H1 (cell line): ENCODE measurements around the gene SHISA6. TPM values are rescaled to one million over a fixed set of nuclear protein-coding genes. Genes with fewer than 3 reads are reported as not detected.

Source experiments
- CTCF ChIA-PET: fragments of 300-600 bp; sonication (Branson Sonifier 250); formaldehyde crosslinking; loops from one replicate; lab custom pipeline; 2021; ENCODE audit not compliant: partially characterized antibody; lab: Charles Lee
- POLR2A ChIA-PET: fragments of 300-600 bp; sonication (Branson Sonifier 250); formaldehyde crosslinking; loops from one replicate; lab custom pipeline; 2021; ENCODE audit warnings: inconsistent platforms; ENCODE audit not compliant: partially characterized antibody; lab: Charles Lee
- DNase-seq, 2 experiments: peaks; one replicate each; pipeline versions ENCODE4 v3.0.0 to v3.0.0-alpha.2; 2010 to 2022; ENCODE audit warnings: low spot score in 2 of 2, low read depth in 1 of 2, mixed read lengths in 1 of 2
- FAIRE-seq: peaks from 2 replicates; lab custom pipeline; 2011; peaks lifted over from hg19 to GRCh38; lab: Jason Lieb, UNC
- H2AFZ ChIP-seq: 2 replicates; pipeline ENCODE4 v1.8.1; 2012; ENCODE audit warnings: low read length, inconsistent platforms
- H2AK5ac ChIP-seq: 2 replicates; pipeline ENCODE4 v1.6.1; 2013; ENCODE audit warnings: low read depth, low read length
- H2BK120ac ChIP-seq: replicated peaks from 2 replicates; pipeline ENCODE3; 2013; ENCODE audit warnings: low read depth, low read length, inconsistent platforms
- H2BK12ac ChIP-seq: 2 replicates; pipeline ENCODE4 v1.6.1; 2013; ENCODE audit warnings: low read depth, low read length
- H2BK15ac ChIP-seq: 2 replicates; pipeline ENCODE4 v1.6.1; 2013; ENCODE audit warnings: low read length
- H2BK20ac ChIP-seq: 2 replicates; pipeline ENCODE4 v1.6.1; 2013; ENCODE audit warnings: low read length
- H2BK5ac ChIP-seq: 2 replicates; pipeline ENCODE4 v1.6.1; 2013; ENCODE audit warnings: low read depth, low read length
- H3K14ac ChIP-seq: 2 replicates; pipeline ENCODE4 v1.6.1; 2013; ENCODE audit warnings: inconsistent platforms; ENCODE audit not compliant: insufficient read length
- H3K18ac ChIP-seq: 2 replicates; pipeline ENCODE4 v1.6.1; 2013; ENCODE audit warnings: low read length; ENCODE audit errors: extremely low read depth
- H3K23ac ChIP-seq: 2 replicates; pipeline ENCODE4 v1.6.1; 2013; ENCODE audit warnings: inconsistent platforms; ENCODE audit not compliant: insufficient read length
- H3K23me2 ChIP-seq: 2 replicates; pipeline ENCODE4 v1.6.1; 2013; ENCODE audit warnings: low read depth, low read length
- H3K27ac ChIP-seq: 2 replicates; pipeline ENCODE4 v1.6.1; 2011; ENCODE audit warnings: low read depth, low read length, inconsistent platforms
- H3K27me3 ChIP-seq, 4 experiments: replicated peaks in 1 of 4; 1 replicate in 1 of 4; 2 replicates in 3 of 4; pipeline versions ENCODE4 v1.6.1 to v1.8.1; 2011 to 2013; ENCODE audit warnings: low read length in 3 of 4, mild to moderate bottlenecking in 3 of 4, inconsistent platforms in 2 of 4, mixed read lengths in 2 of 4, moderate library complexity in 1 of 4; ENCODE audit not compliant: control insufficient read depth in 3 of 4, insufficient read depth in 3 of 4; ENCODE audit errors: extremely low read depth in 1 of 4
- H3K36me3 ChIP-seq, 4 experiments: 2 replicates each; pipeline versions ENCODE4 v1.6.1 to v1.8.1; 2011 to 2013; ENCODE audit warnings: mild to moderate bottlenecking in 4 of 4, low read length in 3 of 4, moderate library complexity in 2 of 4, control low read depth in 1 of 4, inconsistent platforms in 1 of 4; ENCODE audit not compliant: insufficient read depth in 4 of 4, control insufficient read depth in 2 of 4
- H3K4ac ChIP-seq: replicated peaks from 2 replicates; pipeline ENCODE3; 2013; ENCODE audit warnings: low read length, low read depth, mixed read lengths, inconsistent platforms; ENCODE audit not compliant: insufficient read length
- H3K4me1 ChIP-seq, 4 experiments: replicated peaks in 1 of 4; 1 replicate in 1 of 4; 2 replicates in 3 of 4; pipeline versions ENCODE4 v1.6.1 to v1.8.1; 2011 to 2013; ENCODE audit warnings: low read length in 3 of 4, inconsistent platforms in 2 of 4, mixed read lengths in 1 of 4; ENCODE audit not compliant: insufficient read depth in 4 of 4, control insufficient read depth in 3 of 4
- H3K4me2 ChIP-seq, 2 experiments: 2 replicates each; pipeline versions ENCODE4 v1.6.1 to v1.8.1; 2011 to 2013; ENCODE audit warnings: low read depth in 2 of 2, low read length in 2 of 2, control low read depth in 1 of 2, inconsistent platforms in 1 of 2, mild to moderate bottlenecking in 1 of 2; ENCODE audit not compliant: insufficient read depth in 1 of 2
- H3K4me3 ChIP-seq, 4 experiments: fragments of 200-600, 300-600 bp in 1 of 4; sonication (generic), shearing (Covaris generic), sonication (Bioruptor Twin) in 1 of 4; 2 replicates each; pipeline versions ENCODE4 v1.5.1 to v1.8.1; 2011 to 2016; ENCODE audit warnings: low read length in 4 of 4, low read depth in 3 of 4, control low read depth in 2 of 4, inconsistent platforms in 2 of 4, mild to moderate bottlenecking in 2 of 4, mixed read lengths in 1 of 4, moderate library complexity in 1 of 4; ENCODE audit not compliant: insufficient read depth in 2 of 4; ENCODE audit errors: extremely low read depth in 1 of 4
- H3K56ac ChIP-seq: replicated peaks from 2 replicates; pipeline ENCODE3; 2013; ENCODE audit warnings: low read depth, mild to moderate bottlenecking, mixed read lengths, low read length, inconsistent platforms; ENCODE audit not compliant: insufficient read length
- H3K79me1 ChIP-seq: 2 replicates; pipeline ENCODE4 v1.6.1; 2013; ENCODE audit warnings: low read depth, low read length, control low read depth
- H3K79me2 ChIP-seq, 2 experiments: 2 replicates each; pipeline versions ENCODE4 v1.6.1 to v1.8.1; 2012 to 2013; ENCODE audit warnings: low read length in 2 of 2, mild to moderate bottlenecking in 2 of 2, inconsistent platforms in 1 of 2; ENCODE audit not compliant: insufficient read depth in 2 of 2, control insufficient read depth in 1 of 2
- H3K9ac ChIP-seq, 4 experiments: replicated peaks in 1 of 4; 1 replicate in 1 of 4; 2 replicates in 3 of 4; pipeline versions ENCODE4 v1.6.1 to v1.8.1; 2011 to 2013; ENCODE audit warnings: low read depth in 3 of 4, low read length in 3 of 4, control low read depth in 2 of 4, mild to moderate bottlenecking in 2 of 4, moderate library complexity in 2 of 4, inconsistent platforms in 1 of 4; ENCODE audit errors: extremely low read depth in 1 of 4
- H3K9me3 ChIP-seq, 2 experiments: 2 replicates each; pipeline versions ENCODE4 v1.6.1 to v1.8.1; 2012 to 2013; ENCODE audit warnings: mild to moderate bottlenecking in 2 of 2, moderate library complexity in 2 of 2, control low read depth in 1 of 2, inconsistent platforms in 1 of 2, low read depth in 1 of 2, low read length in 1 of 2, mixed read lengths in 1 of 2; ENCODE audit not compliant: insufficient read depth in 2 of 2
- H4K20me1 ChIP-seq, 2 experiments: replicated peaks in 1 of 2; 2 replicates each; pipeline versions ENCODE3 to v1.8.1; 2011 to 2013; ENCODE audit warnings: inconsistent platforms in 2 of 2, low read length in 2 of 2, mild to moderate bottlenecking in 1 of 2; ENCODE audit not compliant: insufficient read depth in 2 of 2, control insufficient read depth in 1 of 2
- H4K5ac ChIP-seq: 2 replicates; pipeline ENCODE4 v1.6.1; 2013; ENCODE audit warnings: low read length, low read depth, mixed read lengths, inconsistent platforms; ENCODE audit not compliant: insufficient read length
- H4K8ac ChIP-seq: 2 replicates; pipeline ENCODE4 v1.8.0; 2013; ENCODE audit warnings: mild to moderate bottlenecking, moderate library complexity, low read length, inconsistent platforms; ENCODE audit not compliant: insufficient read depth; ENCODE audit errors: extremely low read depth
- H4K91ac ChIP-seq: replicated peaks from 2 replicates; pipeline ENCODE3; 2013; ENCODE audit warnings: low read length, mixed read lengths, inconsistent platforms; ENCODE audit not compliant: insufficient read length
- CHD2 ChIP-seq: IDR thresholded peaks from 2 replicates; pipeline ENCODE4 v1.6.1; 2012; ENCODE audit warnings: low read length, improper control_type of control experiment
- FOSL1 ChIP-seq: IDR thresholded peaks from 2 replicates; pipeline ENCODE4 v1.6.1; 2011; ENCODE audit warnings: mild to moderate bottlenecking, low read depth, low read length, moderate library complexity; ENCODE audit not compliant: insufficient read depth
- GTF2F1 ChIP-seq: IDR thresholded peaks from 2 replicates; pipeline ENCODE4 v1.6.1; 2012; ENCODE audit warnings: low read depth, low read length, improper control_type of control experiment, borderline replicate concordance
- KDM1A ChIP-seq: fragments of 200-600, 300-600 bp; sonication (generic); IDR thresholded peaks from 2 replicates; pipeline ENCODE4 v1.7.1; 2016; ENCODE audit warnings: mild to moderate bottlenecking, low read length, borderline replicate concordance
- MAX ChIP-seq: IDR thresholded peaks from 2 replicates; pipeline ENCODE4 v1.6.1; 2012; ENCODE audit warnings: inconsistent platforms
- RBBP5 ChIP-seq: IDR thresholded peaks from 2 replicates; pipeline ENCODE4 v1.7.1; 2012; ENCODE audit warnings: low read depth, mild to moderate bottlenecking, inconsistent platforms, low read length, moderate library complexity, borderline replicate concordance
- RFX5 ChIP-seq: IDR thresholded peaks from 2 replicates; pipeline ENCODE4 v1.6.1; 2011; ENCODE audit warnings: low read depth, low read length, improper control_type of control experiment, borderline replicate concordance
- SIRT6 ChIP-seq: IDR thresholded peaks from one replicate; pipeline ENCODE4 v1.7.1; 2012; ENCODE audit warnings: low read length, inconsistent platforms
- SUZ12 ChIP-seq: fragments of 200-600 bp; sonication (generic); IDR thresholded peaks from 2 replicates; pipeline ENCODE4 v1.6.1; 2012; ENCODE audit warnings: mild to moderate bottlenecking, inconsistent platforms, low read length, moderate library complexity, mixed read lengths
- ZNF274 ChIP-seq: IDR thresholded peaks from 2 replicates; pipeline ENCODE4 v1.7.0; 2012; ENCODE audit warnings: low read length, borderline replicate concordance; ENCODE audit errors: extremely low read depth
- WGBS, 2 experiments: shearing (Covaris generic) in 1 of 2; methylation state at CpG; one replicate each; pipeline versions ENCODE4 v1.1.6 to v1.1.7; 2013 to 2015; ENCODE audit warnings: low lambda C conversion rate in 2 of 2, mixed read lengths in 2 of 2, inconsistent platforms in 1 of 2, low coverage in 1 of 2, missing lambda C conversion rate in 1 of 2; ENCODE audit not compliant: insufficient replicate concordance in 2 of 2, insufficient coverage in 1 of 2, insufficient read length in 1 of 2; ENCODE audit errors: extremely low coverage in 1 of 2, missing lambda C conversion rate in 1 of 2; 5-methylcytosine and 5-hydroxymethylcytosine counted together
- polyA plus RNA-seq, 7 experiments: library from polyadenylated mRNA; depleted of rRNA in 3 of 7; stranded (reverse) in 5 of 7; unstranded in 2 of 7; fragments of >200 nt in 5 of 7; fragments of 200-250 nt in 2 of 7; gene quantifications; 1 replicate in 5 of 7; 2 replicates in 1 of 7; 4 replicates in 1 of 7; pipeline versions ENCODE4 v1.2.1 to v1.2.3, GENCODE V29; 2011 to 2013; ENCODE audit warnings: missing spikeins in 2 of 7, mixed read lengths in 2 of 7
- total RNA-seq: library from RNA; stranded (reverse); fragmentation: NEBNext Ultra II Directional; extraction: Animal tissue kit (Norgen Biotek cat#: 25700); gene quantifications from 2 replicates; pipeline ENCODE4 v1.2.1, GENCODE V29; 2021

Gene SHISA6
- total and polyA plus RNA-seq, 2 of the 8 experiments (the other 6 are each of a cell fraction or from before 2014, with no cell fraction given): 2.9 to 4.8 TPM

GRCh38 chr17:11269210-11269609, 28.2 kb downstream of the SHISA6 start:
- Histone ChIP-seq H3K9me3 (peaks cover 2 to 4% of the 10 kb centered on the region in 2 experiments; a peak in 3 of 4 replicates), H3K9ac (no peak overlapping the region), H4K5ac (no peak overlapping the region), H2AFZ (no peak overlapping the region), H3K14ac (no peak overlapping the region), H4K20me1 (no peaks in the 10 kb centered on the region), H3K4me1 (no peaks in the 10 kb centered on the region), H2BK12ac (no peak overlapping the region), H3K27me3 (no peaks in the 10 kb centered on the region), H3K4me3 (no peak overlapping the region), H3K27ac (no peak overlapping the region), H3K23ac (no peak overlapping the region), H3K79me1 (no peaks in the 10 kb centered on the region), H4K91ac (no peak overlapping the region), H3K36me3 (peaks cover 0 to 3% (median 0%) of the 10 kb centered on the region in 4 experiments; a peak in 1 of 8 replicates), H3K4ac (no peak overlapping the region), H3K56ac (no peak overlapping the region), H4K8ac (no peak overlapping the region), H3K79me2 (no peaks in the 10 kb centered on the region), H2AK5ac (no peak overlapping the region), H3K4me2 (no peak overlapping the region), H2BK20ac (no peak overlapping the region), H2BK15ac (no peak overlapping the region), H2BK120ac (no peak overlapping the region), H2BK5ac (no peak overlapping the region), H3K23me2 (no peaks in the 10 kb centered on the region), H3K18ac (no peak overlapping the region)
- ChIA-PET CTCF (interaction anchor here (0.5 to 1.6 kb wide), 2 partner anchors 27 to 712 kb away, joined by 3 to 13 read pairs; no protein-coding TSS in a partner anchor), POLR2A (no interaction called here)
- DNase-seq (no peak), FAIRE-seq (no peak)
- 100% methylated on average over 5 of the region's 7 CpGs; no CpG with 5 or more reads in 1 of the 2 experiments for WGBS, 2 experiments
- no peak for TF ChIP-seq SUZ12
- TF ChIP-seq RFX5: no peak
- no peak for TF ChIP-seq RBBP5
- no peak for TF ChIP-seq FOSL1
- TF ChIP-seq CHD2: no peak
- no peak for TF ChIP-seq SIRT6
- no peak for TF ChIP-seq ZNF274
- TF ChIP-seq KDM1A: no peak
- TF ChIP-seq GTF2F1: no peak
- no peak for TF ChIP-seq MAX
